IPS-20b (cell line): ENCODE data around the gene SYCP3.

ENCODE experiments used
- H3K27ac ChIP-seq: one replicate; pipeline ENCODE4 v1.5.1; 2013; ENCODE audit warnings: low read length
- H3K27me3 ChIP-seq: 2 replicates; pipeline ENCODE4 v1.6.1; 2013; ENCODE audit warnings: mild to moderate bottlenecking, low read length, inconsistent platforms; ENCODE audit not compliant: insufficient read depth
- H3K36me3 ChIP-seq: 2 replicates; pipeline ENCODE4 v1.6.1; 2013; ENCODE audit warnings: low read depth, mild to moderate bottlenecking, inconsistent platforms, low read length, moderate library complexity; ENCODE audit not compliant: insufficient read depth
- H3K4me1 ChIP-seq: 2 replicates; pipeline ENCODE4 v1.6.1; 2013; ENCODE audit warnings: mild to moderate bottlenecking, control low read depth, inconsistent platforms, low read length, moderate library complexity; ENCODE audit not compliant: insufficient read depth
- H3K4me3 ChIP-seq: 2 replicates; pipeline ENCODE4 v1.5.1; 2013; ENCODE audit warnings: mild to moderate bottlenecking, low read length, inconsistent platforms
- H3K9ac ChIP-seq: 2 replicates; pipeline ENCODE4 v1.6.1; 2013; ENCODE audit warnings: low read depth, mild to moderate bottlenecking, inconsistent platforms, low read length, moderate library complexity
- H3K9me3 ChIP-seq: 2 replicates; pipeline ENCODE4 v1.6.1; 2013; ENCODE audit warnings: mild to moderate bottlenecking, low read depth, low read length, inconsistent platforms; ENCODE audit not compliant: insufficient read depth

The SYCP3 gene

GRCh38 chr12:101775816-101776215 is 36.6 kb upstream of the SYCP3 start:
- Histone ChIP-seq H3K4me1 (no peaks in the 10 kb centered on the region), H3K36me3 (peaks cover 61% of the 10 kb centered on the region), H3K27ac (no peak overlapping the region), H3K9ac (no peak overlapping the region), H3K9me3 (no peaks in the 10 kb centered on the region), H3K27me3 (no peaks in the 10 kb centered on the region), H3K4me3 (no peak overlapping the region)

DNA sequence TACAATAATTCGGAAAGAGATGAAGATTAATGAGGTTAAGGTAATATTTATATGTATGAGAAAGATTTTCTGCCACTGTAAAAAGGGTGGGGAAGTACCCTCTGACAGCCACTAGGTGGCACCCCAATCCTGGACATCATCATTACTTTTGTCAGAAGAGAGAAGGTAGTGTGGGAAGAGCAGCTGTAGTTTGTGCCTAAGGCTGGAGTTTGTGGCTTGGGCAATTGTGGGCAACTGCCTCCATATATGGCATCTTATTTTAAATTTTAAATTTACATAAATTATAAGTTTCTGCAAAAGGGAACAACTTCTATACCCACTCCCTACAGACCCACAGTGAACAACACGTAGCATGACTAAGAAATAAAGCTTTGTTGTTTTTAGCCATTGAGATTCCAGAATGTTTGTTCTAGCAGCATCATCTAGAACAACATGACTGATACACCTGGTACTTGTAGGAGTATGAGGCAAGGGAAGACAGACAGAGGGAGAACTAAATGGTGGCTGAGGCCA is 34.4 kb upstream of the SYCP3 start:
- H3K27me3 ChIP-seq = no peaks in the 10 kb centered on the region
- no peaks in the 10 kb centered on the region for H3K4me1 ChIP-seq
- peaks cover 61% of the 10 kb centered on the region for H3K36me3 ChIP-seq
- H3K27ac ChIP-seq = no peak overlapping the region
- no peaks in the 10 kb centered on the region for H3K9me3 ChIP-seq
- no peak overlapping the region for H3K9ac ChIP-seq
- H3K4me3 ChIP-seq = no peak overlapping the region

DNA sequence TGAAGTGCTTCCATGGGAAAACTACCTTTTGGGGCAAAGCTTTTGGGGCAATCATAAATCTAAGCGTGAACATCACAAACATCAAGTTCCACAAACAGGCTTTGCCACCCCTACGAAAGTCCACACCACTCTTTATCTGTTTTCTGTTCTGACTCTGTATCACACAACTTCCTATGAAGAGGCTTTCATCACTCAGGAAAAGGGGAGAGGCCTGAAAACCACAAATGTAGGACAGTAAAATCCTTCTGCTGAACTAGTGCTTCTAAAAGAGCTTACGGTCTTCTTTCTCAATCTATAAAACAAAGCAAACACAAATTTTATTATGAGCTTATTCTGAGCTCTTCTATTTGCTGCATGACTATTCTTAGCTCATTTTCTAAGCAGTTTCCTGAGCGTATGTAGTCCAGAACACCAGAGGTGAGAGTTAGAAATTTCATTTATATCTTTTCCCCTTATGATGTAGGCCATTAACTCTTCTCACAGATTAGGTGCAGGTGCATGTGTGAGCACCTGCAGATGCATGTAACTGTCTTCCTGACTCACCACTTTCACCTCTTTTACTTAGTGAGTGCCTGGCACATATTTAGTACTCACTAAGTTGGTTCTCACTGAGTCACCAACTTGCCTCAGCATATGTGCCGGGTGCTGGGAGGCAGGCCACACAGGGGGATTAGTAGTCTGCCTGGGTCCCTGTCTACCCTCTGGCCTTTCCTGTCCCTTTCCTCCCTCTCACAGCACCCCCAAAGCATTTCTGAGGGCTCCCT is 32.9 kb upstream of the SYCP3 start:
- Histone ChIP-seq H3K36me3 (peaks cover 70% of the 10 kb centered on the region), H3K4me1 (no peaks in the 10 kb centered on the region), H3K27me3 (no peaks in the 10 kb centered on the region), H3K9ac (no peak overlapping the region; the same call in 1 of the 2 replicates), H3K4me3 (no peak overlapping the region), H3K9me3 (no peaks in the 10 kb centered on the region), H3K27ac (no peak overlapping the region)

- Histone ChIP-seq H3K4me1 (no peaks in the 10 kb centered on the region), H3K27ac (no peak overlapping the region), H3K27me3 (no peaks in the 10 kb centered on the region), H3K9me3 (no peaks in the 10 kb centered on the region), H3K4me3 (no peak overlapping the region), H3K9ac (no peak overlapping the region), H3K36me3 (peaks cover 77% of the 10 kb centered on the region)
Measured at GRCh38 chr12:101769865-101770264, 30.6 kb upstream of the SYCP3 start.

GRCh38 chr12:101768781-101769180 is 29.5 kb upstream of the SYCP3 start:
- Histone ChIP-seq H3K9ac (no peak overlapping the region), H3K36me3 (peaks cover 88% of the 10 kb centered on the region), H3K27me3 (no peaks in the 10 kb centered on the region), H3K4me3 (no peak overlapping the region), H3K9me3 (no peaks in the 10 kb centered on the region), H3K4me1 (no peaks in the 10 kb centered on the region), H3K27ac (no peak overlapping the region)

DNA sequence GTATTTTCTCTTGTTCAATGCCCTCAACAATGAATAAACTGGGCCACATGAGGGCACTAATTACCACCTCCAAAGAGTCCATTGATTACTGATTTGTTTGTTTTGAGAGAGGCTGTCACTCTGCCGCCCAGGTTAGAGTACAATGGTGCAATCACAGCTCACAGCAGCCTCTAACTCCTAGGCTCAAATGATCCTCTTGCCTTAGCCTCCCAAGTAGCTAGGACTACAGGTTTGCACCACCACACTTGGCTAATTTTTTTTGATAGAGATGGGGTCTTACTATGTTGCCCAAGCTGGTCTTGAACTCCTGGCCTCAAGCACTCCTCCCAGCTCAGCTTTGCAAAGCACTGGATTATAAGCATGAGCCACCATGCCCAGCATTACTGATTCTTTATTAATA is 28.3 kb upstream of the SYCP3 start:
- no peaks in the 10 kb centered on the region for H3K9me3 ChIP-seq
- no peak overlapping the region for H3K27ac ChIP-seq
- H3K27me3 ChIP-seq = no peaks in the 10 kb centered on the region
- H3K36me3 ChIP-seq = peaks cover 88% of the 10 kb centered on the region
- H3K4me3 ChIP-seq = no peak overlapping the region
- H3K9ac ChIP-seq = no peak overlapping the region
- H3K4me1 ChIP-seq = no peaks in the 10 kb centered on the region

DNA sequence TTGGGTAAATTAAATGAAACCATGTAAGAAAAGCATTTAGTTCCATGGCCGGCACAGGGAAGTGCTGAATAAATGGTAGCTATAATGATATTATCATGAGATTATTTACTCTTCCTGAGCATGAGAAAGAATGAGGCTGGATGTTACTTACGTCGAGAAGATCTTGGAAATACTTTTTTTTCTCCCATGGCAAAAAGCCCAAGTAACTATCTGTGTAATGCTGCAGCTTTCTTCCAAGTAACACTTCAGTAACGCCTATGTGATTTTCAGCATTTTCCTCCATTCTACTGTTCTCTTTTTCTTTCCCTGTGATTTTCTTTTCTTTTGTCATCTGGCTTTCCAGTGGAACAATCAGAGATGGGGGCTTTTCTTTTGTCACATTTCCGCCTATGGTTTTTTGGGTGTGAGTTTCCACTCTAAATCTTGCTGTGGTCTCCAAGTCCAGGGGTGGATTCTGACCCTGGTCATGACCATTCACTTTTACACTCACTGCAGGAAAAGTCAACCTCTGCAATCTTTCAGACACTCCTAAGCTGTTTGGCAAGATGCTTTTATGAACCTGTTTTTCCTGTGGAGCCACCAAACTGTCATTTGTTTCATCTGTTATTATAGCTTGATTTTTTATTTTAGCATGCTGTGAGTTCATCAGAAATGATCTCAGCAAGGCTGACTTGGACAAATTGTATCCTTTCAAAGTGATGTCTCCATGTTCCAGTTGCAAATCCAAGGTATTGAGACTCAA is 25.0 kb upstream of the SYCP3 start:
- Histone ChIP-seq H3K9me3 (no peaks in the 10 kb centered on the region), H3K9ac (no peak overlapping the region), H3K4me1 (peaks cover 10% of the 10 kb centered on the region; the same call in 1 of the 2 replicates), H3K27ac (no peak overlapping the region), H3K4me3 (no peak overlapping the region), H3K27me3 (no peaks in the 10 kb centered on the region), H3K36me3 (peaks cover 82% of the 10 kb centered on the region)

- Histone ChIP-seq H3K27me3 (no peaks in the 10 kb centered on the region), H3K9me3 (no peaks in the 10 kb centered on the region), H3K4me3 (no peak overlapping the region), H3K27ac (no peak overlapping the region), H3K9ac (no peak overlapping the region), H3K4me1 (peaks cover 10% of the 10 kb centered on the region; the same call in 1 of the 2 replicates), H3K36me3 (peaks cover 79% of the 10 kb centered on the region)
Measured at GRCh38 chr12:101763246-101763931, 24.1 kb upstream of the SYCP3 start.

DNA sequence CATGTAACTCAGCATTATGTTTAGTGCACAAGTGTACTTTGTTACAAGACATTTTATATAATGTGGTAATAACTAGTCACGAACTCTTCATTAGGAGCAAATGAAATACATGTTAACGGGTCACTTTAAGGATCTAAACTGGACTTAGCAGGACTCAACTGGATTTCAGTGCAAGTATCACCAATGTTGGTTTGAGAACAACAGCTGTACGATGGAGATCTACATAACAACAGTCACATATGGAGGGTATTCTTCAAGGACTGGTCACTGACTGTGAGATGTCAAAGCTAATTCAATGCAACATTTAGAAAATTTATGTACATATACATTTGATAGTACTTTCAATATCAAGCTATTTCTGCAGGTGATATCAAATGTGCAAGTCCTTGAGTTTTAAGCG is 22.5 kb upstream of the SYCP3 start:
- Histone ChIP-seq H3K36me3 (peaks cover 78% of the 10 kb centered on the region), H3K27ac (no peak overlapping the region), H3K4me3 (no peak overlapping the region), H3K4me1 (peaks cover 10% of the 10 kb centered on the region; the same call in 1 of the 2 replicates), H3K9me3 (no peaks in the 10 kb centered on the region), H3K9ac (no peak overlapping the region), H3K27me3 (no peaks in the 10 kb centered on the region)

DNA sequence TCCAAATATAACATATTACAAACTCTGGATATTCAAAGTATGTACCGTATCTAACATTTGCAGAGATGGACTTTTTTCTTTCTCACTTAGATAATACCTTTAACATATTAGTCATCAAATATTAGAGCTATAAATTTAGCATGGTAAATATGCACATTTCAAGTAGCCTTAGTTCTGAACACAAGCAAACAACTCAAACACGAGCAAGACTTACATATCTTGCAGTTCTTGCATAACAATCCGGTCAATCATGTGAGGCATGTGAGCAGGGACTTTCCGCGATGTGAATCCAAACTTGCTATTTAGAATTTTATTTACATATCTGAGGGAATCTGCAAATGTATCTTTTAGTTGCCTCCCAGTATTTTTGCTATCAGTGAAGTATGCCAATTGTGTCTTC is 22.1 kb upstream of the SYCP3 start:
- Histone ChIP-seq H3K9me3 (no peaks in the 10 kb centered on the region), H3K27me3 (no peaks in the 10 kb centered on the region), H3K4me1 (peaks cover 10% of the 10 kb centered on the region; the same call in 1 of the 2 replicates), H3K4me3 (no peak overlapping the region), H3K27ac (no peak overlapping the region), H3K9ac (no peak overlapping the region), H3K36me3 (peaks cover 78% of the 10 kb centered on the region)

GRCh38 chr12:101759396-101760047 is 20.3 kb upstream of the SYCP3 start:
- Histone ChIP-seq H3K9ac (no peak overlapping the region), H3K36me3 (peaks cover 79% of the 10 kb centered on the region), H3K4me3 (no peak overlapping the region), H3K27me3 (no peaks in the 10 kb centered on the region), H3K27ac (no peak overlapping the region), H3K9me3 (no peaks in the 10 kb centered on the region), H3K4me1 (peaks cover 10% of the 10 kb centered on the region; the same call in 1 of the 2 replicates)
